ENCODE results near the gene KNTC1. TPM values are rescaled to one million over a fixed set of nuclear protein-coding genes. Genes with fewer than 3 reads are reported as not detected.
"Not testable (repeated sequence)": the region's sequence is repeated elsewhere in the genome, so short reads cannot be mapped to it uniquely, and the experiment has no call there.

The KNTC1 gene
- total RNA-seq, 4 donors from 2014 or later, result 9.0 to 33.7 (median 14.4) TPM

DNA sequence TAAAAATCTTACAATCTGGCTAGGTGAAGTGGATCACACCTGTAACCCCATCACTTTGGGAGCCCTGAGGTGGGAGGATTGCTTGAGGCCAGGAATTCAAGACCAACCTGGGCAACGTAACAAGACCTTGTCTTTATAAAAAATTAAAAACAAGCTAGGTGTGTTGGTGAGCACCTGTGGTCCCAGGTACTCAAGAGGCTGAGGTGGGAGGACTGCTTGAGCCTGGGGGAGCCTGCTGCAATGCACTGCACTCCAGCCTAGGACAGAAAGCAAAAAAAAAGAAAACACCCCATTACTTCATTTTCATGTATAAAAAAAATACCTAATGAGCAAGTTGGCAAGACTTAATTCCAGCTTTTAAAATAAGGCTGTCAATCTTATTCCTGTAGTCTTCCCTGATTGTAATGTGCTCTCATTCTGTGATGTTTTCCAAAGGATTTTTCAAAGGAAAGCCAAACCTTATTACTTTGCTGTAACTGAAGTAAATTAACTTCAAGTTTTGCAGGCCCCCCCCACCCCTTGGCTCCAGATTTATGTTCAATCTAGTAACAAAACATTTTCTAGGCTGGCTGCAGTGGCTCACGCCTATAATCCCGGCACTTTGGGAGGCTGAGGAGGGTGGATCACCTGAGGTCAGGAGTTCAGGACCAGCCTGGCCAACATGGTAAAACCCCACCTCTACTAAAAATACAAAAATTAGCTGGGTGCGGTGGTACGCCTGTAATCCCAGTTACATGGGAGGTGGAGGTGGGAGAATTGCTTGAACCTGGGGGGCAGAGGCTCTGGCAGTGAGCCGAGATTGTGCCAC, 23.1 kb upstream of the KNTC1 start:
- H3K27ac ChIP-seq, result no peak overlapping the region
- no peaks in the 10 kb centered on the region for H3K27me3 ChIP-seq
- 70% methylated on average over 6 of the region's 6 CpGs for WGBS, 2 donors
- H3K4me1 ChIP-seq, result peaks cover 8 to 18% (median 12%) of the 10 kb centered on the region in 3 donors
- intact Hi-C loops (cut with DNase I), result no loop called here
- H3K9me3 ChIP-seq, result no peaks in the 10 kb centered on the region
- DNase-seq, result no peak
- no peak for TF ChIP-seq POLR2A (IDR thresholded peaks at IDR 0.05)
- TF ChIP-seq, protein P1, sequence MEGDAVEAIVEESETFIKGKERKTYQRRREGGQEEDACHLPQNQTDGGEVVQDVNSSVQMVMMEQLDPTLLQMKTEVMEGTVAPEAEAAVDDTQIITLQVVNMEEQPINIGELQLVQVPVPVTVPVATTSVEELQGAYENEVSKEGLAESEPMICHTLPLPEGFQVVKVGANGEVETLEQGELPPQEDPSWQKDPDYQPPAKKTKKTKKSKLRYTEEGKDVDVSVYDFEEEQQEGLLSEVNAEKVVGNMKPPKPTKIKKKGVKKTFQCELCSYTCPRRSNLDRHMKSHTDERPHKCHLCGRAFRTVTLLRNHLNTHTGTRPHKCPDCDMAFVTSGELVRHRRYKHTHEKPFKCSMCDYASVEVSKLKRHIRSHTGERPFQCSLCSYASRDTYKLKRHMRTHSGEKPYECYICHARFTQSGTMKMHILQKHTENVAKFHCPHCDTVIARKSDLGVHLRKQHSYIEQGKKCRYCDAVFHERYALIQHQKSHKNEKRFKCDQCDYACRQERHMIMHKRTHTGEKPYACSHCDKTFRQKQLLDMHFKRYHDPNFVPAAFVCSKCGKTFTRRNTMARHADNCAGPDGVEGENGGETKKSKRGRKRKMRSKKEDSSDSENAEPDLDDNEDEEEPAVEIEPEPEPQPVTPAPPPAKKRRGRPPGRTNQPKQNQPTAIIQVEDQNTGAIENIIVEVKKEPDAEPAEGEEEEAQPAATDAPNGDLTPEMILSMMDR (IDR thresholded peaks at IDR 0.05), result no peak
- peaks cover 17 to 67% (median 52%) of the 10 kb centered on the region in 3 donors for H3K36me3 ChIP-seq
- no peak overlapping the region for H3K4me3 ChIP-seq

DNA sequence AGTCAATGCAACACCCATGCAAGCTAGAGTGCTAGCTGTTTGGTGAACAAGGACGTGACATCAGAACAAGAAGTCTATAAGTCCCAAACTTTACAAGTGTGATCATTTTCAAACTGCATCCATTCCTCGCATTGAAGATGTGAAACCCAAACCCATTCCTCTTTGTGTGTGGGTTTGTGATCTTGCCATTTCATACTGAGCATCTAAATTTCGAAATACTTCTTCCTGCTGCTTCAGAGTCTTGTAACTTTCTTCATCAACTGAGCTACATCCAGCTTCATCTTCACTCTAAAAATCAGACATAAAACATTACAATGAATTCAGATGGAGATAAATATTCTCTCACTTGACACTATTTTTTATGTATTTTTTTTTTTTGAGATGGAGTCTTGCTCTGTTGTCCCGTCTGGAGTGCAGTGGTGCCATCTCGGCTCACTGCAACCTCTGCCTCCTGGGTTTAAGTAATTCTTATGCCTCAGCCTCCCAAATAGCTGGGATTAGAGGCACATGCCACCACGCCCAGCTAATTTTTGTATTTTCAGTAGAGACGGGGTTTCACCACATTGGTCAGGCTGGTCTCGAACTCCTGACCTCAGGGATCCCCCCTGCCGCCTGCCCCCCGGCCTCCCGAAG, 21.5 kb upstream of the KNTC1 start:
- Histone ChIP-seq H3K4me1 (peaks cover 5 to 9% (median 6%) of the 10 kb centered on the region in 3 donors), H3K9me3 (no peaks in the 10 kb centered on the region), H3K4me3 (no peak overlapping the region), H3K27ac (no peak overlapping the region), H3K27me3 (no peaks in the 10 kb centered on the region), H3K36me3 (peaks cover 21 to 83% (median 68%) of the 10 kb centered on the region in 3 donors)
- intact Hi-C loops (cut with DNase I), result no loop called here
- no peak for DNase-seq
- no peak for TF ChIP-seq POLR2A (IDR thresholded peaks at IDR 0.05)
- TF ChIP-seq, protein P1 (IDR thresholded peaks at IDR 0.05), result no peak
- 81 to 86% methylated on average over 11 of the region's 11 CpGs for WGBS, 2 donors

DNA sequence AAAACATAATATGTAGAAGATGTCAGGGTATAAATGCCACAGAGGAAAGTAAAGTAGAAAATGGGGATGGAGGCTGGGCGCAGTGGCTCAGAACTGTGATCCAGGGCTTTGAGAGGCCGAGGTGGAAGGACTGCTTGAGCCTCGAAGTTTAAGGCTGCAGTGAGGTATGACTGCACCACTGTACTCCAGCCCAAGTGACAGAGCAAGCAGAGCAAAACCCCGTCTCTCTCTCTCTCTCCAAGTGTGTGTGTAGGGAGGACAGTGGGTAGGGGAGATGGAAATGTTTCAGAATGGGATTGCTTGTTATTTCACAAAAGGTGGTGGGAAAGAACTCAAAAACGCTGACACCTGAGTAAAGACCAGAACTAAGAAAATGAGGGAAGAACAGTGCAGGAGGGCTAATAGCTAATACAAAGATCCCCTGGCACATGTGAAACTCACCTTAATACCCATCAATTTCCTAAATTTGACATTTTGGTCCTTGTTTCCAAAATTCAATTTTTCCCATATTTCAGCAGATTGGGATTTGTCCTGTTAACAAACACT, 20.6 kb upstream of the KNTC1 start:
- Histone ChIP-seq H3K36me3 (peaks cover 27 to 92% (median 75%) of the 10 kb centered on the region in 3 donors), H3K27ac (no peak overlapping the region), H3K4me1 (peaks cover 0 to 4% (median 0%) of the 10 kb centered on the region in 3 donors), H3K27me3 (no peaks in the 10 kb centered on the region), H3K9me3 (no peaks in the 10 kb centered on the region), H3K4me3 (no peak overlapping the region)
- intact Hi-C loops (cut with DNase I), result no loop called here
- DNase-seq, result no peak
- TF ChIP-seq, protein P1 (IDR thresholded peaks at IDR 0.05), result no peak
- no peak for TF ChIP-seq POLR2A (IDR thresholded peaks at IDR 0.05)
- 83 to 95% methylated on average over 5 of the region's 5 CpGs for WGBS, 2 donors

DNA sequence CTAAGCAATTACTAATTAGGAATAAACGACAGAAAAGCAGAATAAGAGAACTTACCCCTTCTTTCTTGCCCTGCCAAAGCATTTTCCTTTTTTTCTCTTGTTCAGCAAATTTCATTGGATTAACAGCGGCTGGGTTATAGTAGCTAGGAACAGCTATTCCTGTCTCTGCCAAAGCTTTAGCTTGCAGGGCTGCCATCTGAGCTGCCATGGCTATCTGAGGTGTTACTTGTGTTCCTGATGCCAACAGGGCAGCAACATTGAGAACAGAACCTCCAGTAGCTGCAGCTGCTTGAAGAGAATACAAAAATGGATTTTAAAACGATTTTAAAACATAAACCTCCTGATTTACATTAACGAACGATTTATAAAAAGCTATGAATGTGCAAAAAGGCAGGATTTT, 18.9 kb upstream of the KNTC1 start:
- no peak for DNase-seq
- Histone ChIP-seq H3K4me1 (no peaks in the 10 kb centered on the region), H3K36me3 (peaks cover 28 to 100% (median 87%) of the 10 kb centered on the region in 3 donors), H3K27me3 (no peaks in the 10 kb centered on the region), H3K27ac (no peak overlapping the region), H3K9me3 (no peaks in the 10 kb centered on the region), H3K4me3 (no peak overlapping the region)
- TF ChIP-seq POLR2A (IDR thresholded peaks at IDR 0.05), result no peak
- TF ChIP-seq, protein P1 (IDR thresholded peaks at IDR 0.05), result no peak
- intact Hi-C loops (cut with DNase I), result no loop called here
- 90 to 91% methylated on average over 5 of the region's 5 CpGs for WGBS, 2 donors

DNA sequence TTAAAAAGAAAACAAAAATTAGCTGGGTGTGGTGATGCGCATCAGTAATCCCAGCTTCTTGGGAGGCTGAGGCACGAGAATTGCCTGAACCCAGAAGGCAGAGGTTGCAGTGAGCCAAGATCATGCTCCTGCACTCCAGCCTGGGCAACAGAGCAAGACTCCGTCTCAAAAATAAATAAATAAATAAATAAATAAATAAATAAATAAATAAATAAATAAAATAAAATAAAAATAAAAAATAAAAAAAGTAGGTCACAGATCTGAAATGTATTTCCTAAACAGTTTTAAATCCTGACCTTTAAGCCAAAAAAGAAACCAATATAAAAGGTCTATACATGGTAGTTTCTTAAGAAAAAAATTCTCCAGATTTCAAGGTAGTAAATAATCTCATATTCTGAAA, 14.0 kb upstream of the KNTC1 start:
- H3K27ac ChIP-seq; intact Hi-C loops (cut with DNase I); H3K4me3 ChIP-seq; H3K27me3 ChIP-seq; H3K9me3 ChIP-seq; DNase-seq; H3K4me1 ChIP-seq: not testable (repeated sequence)
- H3K36me3 ChIP-seq, result peaks cover 51 to 100% (median 89%) of the 10 kb centered on the region in 3 donors
- WGBS, 2 donors, result 65 to 79% methylated on average over 3 of the region's 3 CpGs
